ENCODE data around the gene RBPJL.

DNA sequence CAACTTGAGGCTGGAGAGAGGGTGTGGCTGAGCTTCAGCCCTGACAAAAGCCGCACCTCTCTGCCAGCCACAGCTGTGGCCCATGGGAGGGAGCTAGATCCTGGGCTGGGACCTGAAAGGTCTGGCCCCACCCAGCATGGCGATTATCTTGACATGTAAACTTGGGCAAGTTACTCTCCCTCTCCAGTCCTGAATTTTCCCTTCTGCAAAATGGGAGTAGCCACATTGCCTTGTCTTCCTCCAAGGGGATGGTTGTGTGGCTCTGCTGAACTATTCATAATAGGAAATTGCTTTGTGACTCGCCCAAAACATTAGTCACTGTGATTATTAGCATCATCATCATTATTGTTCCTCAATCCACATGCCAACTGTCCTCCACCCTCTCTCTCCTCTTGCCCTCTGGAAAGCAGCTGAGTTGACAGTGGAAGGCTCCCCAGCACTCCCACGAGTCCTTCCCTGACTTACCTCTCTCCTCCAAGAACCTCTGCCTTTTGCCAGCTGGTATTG, 23.0 kb upstream of the RBPJL start:
- TF ChIP-seq EZH2 (optimal IDR thresholded peaks at IDR 0.05; ENCODE audit: low read depth, low read length), result no peak
- TF ChIP-seq, protein P1, sequence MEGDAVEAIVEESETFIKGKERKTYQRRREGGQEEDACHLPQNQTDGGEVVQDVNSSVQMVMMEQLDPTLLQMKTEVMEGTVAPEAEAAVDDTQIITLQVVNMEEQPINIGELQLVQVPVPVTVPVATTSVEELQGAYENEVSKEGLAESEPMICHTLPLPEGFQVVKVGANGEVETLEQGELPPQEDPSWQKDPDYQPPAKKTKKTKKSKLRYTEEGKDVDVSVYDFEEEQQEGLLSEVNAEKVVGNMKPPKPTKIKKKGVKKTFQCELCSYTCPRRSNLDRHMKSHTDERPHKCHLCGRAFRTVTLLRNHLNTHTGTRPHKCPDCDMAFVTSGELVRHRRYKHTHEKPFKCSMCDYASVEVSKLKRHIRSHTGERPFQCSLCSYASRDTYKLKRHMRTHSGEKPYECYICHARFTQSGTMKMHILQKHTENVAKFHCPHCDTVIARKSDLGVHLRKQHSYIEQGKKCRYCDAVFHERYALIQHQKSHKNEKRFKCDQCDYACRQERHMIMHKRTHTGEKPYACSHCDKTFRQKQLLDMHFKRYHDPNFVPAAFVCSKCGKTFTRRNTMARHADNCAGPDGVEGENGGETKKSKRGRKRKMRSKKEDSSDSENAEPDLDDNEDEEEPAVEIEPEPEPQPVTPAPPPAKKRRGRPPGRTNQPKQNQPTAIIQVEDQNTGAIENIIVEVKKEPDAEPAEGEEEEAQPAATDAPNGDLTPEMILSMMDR (IDR thresholded peaks at IDR 0.05; ENCODE audit: low read length), result no peak
- TF ChIP-seq EZH2phosphoT487 (IDR thresholded peaks at IDR 0.05; ENCODE audit: low read length), result no peak

All from MM.1S (cell line).